ENCODE data around the gene ARL6IP1. TPM values are rescaled to one million over a fixed set of nuclear protein-coding genes. Genes with fewer than 3 reads are reported as not detected.
A peak's percentile ranks its signal among the peaks of the same experiment; 100 is the strongest.

The ARL6IP1 gene
- total and polyA plus RNA-seq, 4 donors: 66.9 to 150 (median 75.0) TPM

DNA sequence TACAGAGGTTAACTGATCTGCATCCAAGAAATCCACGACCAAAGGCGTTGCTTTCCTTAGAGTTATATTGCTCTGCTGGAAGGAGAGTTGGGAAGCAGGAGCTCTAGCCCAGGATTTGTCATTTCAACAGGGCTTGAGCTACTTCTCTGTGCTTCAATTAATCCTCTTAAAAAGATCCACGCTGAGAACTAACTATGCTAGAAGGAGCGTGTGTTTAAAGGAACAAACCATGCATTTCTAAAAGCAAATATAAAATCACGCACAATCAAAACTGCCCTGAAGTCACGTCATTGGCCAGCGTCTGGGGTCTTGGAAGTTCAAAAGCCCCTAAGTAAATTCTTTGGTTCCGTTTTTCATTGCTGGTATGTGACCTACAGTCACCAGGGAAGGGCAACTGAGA is 1.1 kb downstream of the ARL6IP1 start:
- no peaks in the 10 kb centered on the region for H3K9me3 ChIP-seq (ENCODE audit: control insufficient read depth in 4 of 4, insufficient read depth in 3 of 4, low read length in 3 of 4)
- H3K9ac ChIP-seq (ENCODE audit: insufficient read depth in 1 of 2, low read length in 2 of 2): peak overlapping the region; percentile 83 to 92
- ATAC-seq (ENCODE audit: insufficient read depth, low FRiP score) (no peak), DNase-seq (peak in 2 of 3 donors; percentile 22 to 34)
- H3K4me3 ChIP-seq: peak overlapping the region; percentile 97
- no peaks in the 10 kb centered on the region for H3K27me3 ChIP-seq (ENCODE audit: control insufficient read depth in 3 of 3, insufficient read depth in 3 of 3, low read length in 2 of 3)
- peak overlapping the region in 1 of 2 donors; percentile 78 for H3K27ac ChIP-seq (ENCODE audit: low read depth in 1 of 2, low read length in 1 of 2)
- 3 to 5% methylated on average over 8 of the region's 8 CpGs for WGBS, 2 donors
- peaks cover 0 to 27% (median 2%) of the 10 kb centered on the region in 5 donors for H3K4me1 ChIP-seq (ENCODE audit: control insufficient read depth in 5 of 5, insufficient read depth in 5 of 5, low read length in 5 of 5)
- peaks cover 4 to 15% (median 13%) of the 10 kb centered on the region in 4 donors for H3K36me3 ChIP-seq (ENCODE audit: control insufficient read depth in 4 of 4, insufficient read depth in 4 of 4, low read length in 4 of 4)
- TF ChIP-seq, protein P1, sequence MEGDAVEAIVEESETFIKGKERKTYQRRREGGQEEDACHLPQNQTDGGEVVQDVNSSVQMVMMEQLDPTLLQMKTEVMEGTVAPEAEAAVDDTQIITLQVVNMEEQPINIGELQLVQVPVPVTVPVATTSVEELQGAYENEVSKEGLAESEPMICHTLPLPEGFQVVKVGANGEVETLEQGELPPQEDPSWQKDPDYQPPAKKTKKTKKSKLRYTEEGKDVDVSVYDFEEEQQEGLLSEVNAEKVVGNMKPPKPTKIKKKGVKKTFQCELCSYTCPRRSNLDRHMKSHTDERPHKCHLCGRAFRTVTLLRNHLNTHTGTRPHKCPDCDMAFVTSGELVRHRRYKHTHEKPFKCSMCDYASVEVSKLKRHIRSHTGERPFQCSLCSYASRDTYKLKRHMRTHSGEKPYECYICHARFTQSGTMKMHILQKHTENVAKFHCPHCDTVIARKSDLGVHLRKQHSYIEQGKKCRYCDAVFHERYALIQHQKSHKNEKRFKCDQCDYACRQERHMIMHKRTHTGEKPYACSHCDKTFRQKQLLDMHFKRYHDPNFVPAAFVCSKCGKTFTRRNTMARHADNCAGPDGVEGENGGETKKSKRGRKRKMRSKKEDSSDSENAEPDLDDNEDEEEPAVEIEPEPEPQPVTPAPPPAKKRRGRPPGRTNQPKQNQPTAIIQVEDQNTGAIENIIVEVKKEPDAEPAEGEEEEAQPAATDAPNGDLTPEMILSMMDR (IDR thresholded peaks at IDR 0.05; ENCODE audit: control extremely low read depth, extremely low read depth): no peak

DNA sequence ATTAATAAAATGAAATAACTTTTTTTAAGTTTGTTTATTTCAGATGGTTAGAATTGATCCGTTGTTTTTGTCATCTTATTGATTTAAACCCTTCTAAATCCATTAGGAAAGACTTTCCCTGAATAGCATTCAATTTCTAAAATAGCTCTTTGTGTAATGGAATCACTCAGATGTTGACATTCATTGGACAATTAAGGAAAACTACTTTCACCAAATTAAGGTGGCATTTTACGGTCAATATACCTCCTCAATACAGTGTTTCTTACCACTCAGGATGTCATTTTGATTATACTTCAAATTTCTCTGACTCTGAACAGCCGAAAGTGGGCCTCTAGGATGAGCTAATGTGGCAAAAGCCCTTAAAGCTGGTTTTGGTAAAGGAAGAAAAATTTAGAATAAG is 1.8 kb downstream of the ARL6IP1 start:
- DNase-seq: no peak
- peaks cover 5 to 22% (median 17%) of the 10 kb centered on the region in 4 donors for H3K36me3 ChIP-seq (ENCODE audit: control insufficient read depth in 4 of 4, insufficient read depth in 4 of 4, low read length in 4 of 4)
- peak overlapping the region in 1 of 2 donors; percentile 92 for H3K9ac ChIP-seq (ENCODE audit: insufficient read depth in 1 of 2, low read length in 2 of 2)
- H3K4me1 ChIP-seq (ENCODE audit: control insufficient read depth in 5 of 5, insufficient read depth in 5 of 5, low read length in 5 of 5): peaks cover 0 to 27% (median 2%) of the 10 kb centered on the region in 5 donors
- no peaks in the 10 kb centered on the region for H3K9me3 ChIP-seq (ENCODE audit: control insufficient read depth in 4 of 4, insufficient read depth in 3 of 4, low read length in 3 of 4)
- 80% methylated on average over 3 of the region's 3 CpGs for WGBS, 2 donors
- H3K27ac ChIP-seq (ENCODE audit: low read depth in 1 of 2, low read length in 1 of 2): no peak overlapping the region
- no peaks in the 10 kb centered on the region for H3K27me3 ChIP-seq (ENCODE audit: control insufficient read depth in 3 of 3, insufficient read depth in 3 of 3, low read length in 2 of 3)
- no peak for ATAC-seq (ENCODE audit: insufficient read depth, low FRiP score)
- no peak overlapping the region for H3K4me3 ChIP-seq
- TF ChIP-seq, protein P1 (IDR thresholded peaks at IDR 0.05; ENCODE audit: control extremely low read depth, extremely low read depth): no peak

DNA sequence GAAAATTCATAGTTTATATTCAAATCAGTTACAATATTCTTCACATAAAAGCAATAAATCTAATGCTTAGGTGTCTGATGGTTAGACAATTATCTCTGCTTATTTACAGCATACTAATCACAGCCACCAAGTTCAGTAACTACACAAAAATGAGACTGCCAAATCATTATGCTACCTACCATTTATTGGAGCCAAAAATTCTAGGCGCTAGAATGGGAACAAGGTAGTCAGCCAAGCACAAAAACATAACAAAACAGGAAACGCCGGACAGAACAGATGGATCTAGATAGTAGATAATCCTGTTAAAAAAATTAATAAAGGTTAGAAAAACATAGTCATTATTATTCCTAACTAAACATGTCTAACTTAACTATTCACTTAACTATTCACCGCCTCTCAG is 3.6 kb downstream of the ARL6IP1 start:
- TF ChIP-seq, protein P1 (IDR thresholded peaks at IDR 0.05; ENCODE audit: control extremely low read depth, extremely low read depth): no peak
- WGBS, 2 donors: 75 to 82% methylated on average over 4 of the region's 4 CpGs
- no peak overlapping the region for H3K4me3 ChIP-seq
- no peaks in the 10 kb centered on the region for H3K9me3 ChIP-seq (ENCODE audit: control insufficient read depth in 4 of 4, insufficient read depth in 3 of 4, low read length in 3 of 4)
- H3K4me1 ChIP-seq (ENCODE audit: control insufficient read depth in 5 of 5, insufficient read depth in 5 of 5, low read length in 5 of 5): peaks cover 0 to 27% (median 2%) of the 10 kb centered on the region in 5 donors
- H3K9ac ChIP-seq (ENCODE audit: insufficient read depth in 1 of 2, low read length in 2 of 2): no peak overlapping the region
- H3K27ac ChIP-seq (ENCODE audit: low read depth in 1 of 2, low read length in 1 of 2): no peak overlapping the region
- no peaks in the 10 kb centered on the region for H3K27me3 ChIP-seq (ENCODE audit: control insufficient read depth in 3 of 3, insufficient read depth in 3 of 3, low read length in 2 of 3)
- DNase-seq: no peak
- peaks cover 11 to 36% (median 29%) of the 10 kb centered on the region in 4 donors for H3K36me3 ChIP-seq (ENCODE audit: control insufficient read depth in 4 of 4, insufficient read depth in 4 of 4, low read length in 4 of 4)
- ATAC-seq (ENCODE audit: insufficient read depth, low FRiP score): no peak

DNA sequence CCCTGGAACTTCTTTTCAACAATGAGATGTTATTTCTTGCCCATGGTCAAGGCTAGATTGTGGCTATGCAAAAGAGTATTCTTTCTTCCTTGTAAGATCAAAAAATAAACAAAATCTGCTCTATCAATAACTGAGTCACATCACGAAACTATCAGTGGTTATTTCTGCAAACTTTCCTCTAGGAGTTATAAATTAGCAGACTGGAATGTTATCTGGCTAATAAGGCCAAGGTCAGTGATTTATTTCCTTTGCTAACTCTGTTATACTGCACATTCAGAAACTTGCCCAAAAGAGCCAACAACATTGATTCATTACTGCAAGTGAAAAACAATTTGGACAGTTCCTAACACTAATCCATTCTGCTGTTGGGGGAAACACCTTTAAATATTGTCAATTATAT is 5.0 kb downstream of the ARL6IP1 start:
- Histone ChIP-seq H3K27ac (ENCODE audit: low read depth in 1 of 2, low read length in 1 of 2) (no peak overlapping the region), H3K4me1 (ENCODE audit: control insufficient read depth in 5 of 5, insufficient read depth in 5 of 5, low read length in 5 of 5) (peaks cover 0 to 27% (median 2%) of the 10 kb centered on the region in 5 donors), H3K4me3 (no peak overlapping the region), H3K9me3 (ENCODE audit: control insufficient read depth in 4 of 4, insufficient read depth in 3 of 4, low read length in 3 of 4) (no peaks in the 10 kb centered on the region), H3K36me3 (ENCODE audit: control insufficient read depth in 4 of 4, insufficient read depth in 4 of 4, low read length in 4 of 4) (peaks cover 11 to 41% (median 33%) of the 10 kb centered on the region in 4 donors), H3K27me3 (ENCODE audit: control insufficient read depth in 3 of 3, insufficient read depth in 3 of 3, low read length in 2 of 3) (no peaks in the 10 kb centered on the region), H3K9ac (ENCODE audit: insufficient read depth in 1 of 2, low read length in 2 of 2) (no peak overlapping the region)
- TF ChIP-seq, protein P1 (IDR thresholded peaks at IDR 0.05; ENCODE audit: control extremely low read depth, extremely low read depth): no peak
- ATAC-seq (ENCODE audit: insufficient read depth, low FRiP score) (no peak), DNase-seq (no peak)
- 89 to 97% methylated on average over 1 of the region's 1 CpG for WGBS, 2 donors
